Fibroblast of lung (primary cell): Measurements from ENCODE around the gene NR1H4.

ENCODE experiments used
- EZH2 ChIP-seq: IDR thresholded peaks from 2 replicates; pipeline ENCODE4 v1.5.1; 2012; ENCODE audit warnings: low read length, control low read depth, mild to moderate bottlenecking; ENCODE audit errors: missing control alignments
- TF ChIP-seq, protein P1 (sequence below), 2 donors: IDR thresholded peaks in 1 of 2; conservative IDR thresholded peaks in 1 of 2; 1 replicate in 1 of 2; 2 replicates in 1 of 2; pipeline ENCODE4 v1.5.1; 2011 to 2012; ENCODE audit warnings: low read length in 2 of 2, control low read depth in 1 of 2, inconsistent platforms in 1 of 2, low read depth in 1 of 2, mild to moderate bottlenecking in 1 of 2

GRCh38 chr12:100460702-100461101, 13.0 kb upstream of the NR1H4 start:
- TF ChIP-seq EZH2: no peak
- TF ChIP-seq, protein P1, sequence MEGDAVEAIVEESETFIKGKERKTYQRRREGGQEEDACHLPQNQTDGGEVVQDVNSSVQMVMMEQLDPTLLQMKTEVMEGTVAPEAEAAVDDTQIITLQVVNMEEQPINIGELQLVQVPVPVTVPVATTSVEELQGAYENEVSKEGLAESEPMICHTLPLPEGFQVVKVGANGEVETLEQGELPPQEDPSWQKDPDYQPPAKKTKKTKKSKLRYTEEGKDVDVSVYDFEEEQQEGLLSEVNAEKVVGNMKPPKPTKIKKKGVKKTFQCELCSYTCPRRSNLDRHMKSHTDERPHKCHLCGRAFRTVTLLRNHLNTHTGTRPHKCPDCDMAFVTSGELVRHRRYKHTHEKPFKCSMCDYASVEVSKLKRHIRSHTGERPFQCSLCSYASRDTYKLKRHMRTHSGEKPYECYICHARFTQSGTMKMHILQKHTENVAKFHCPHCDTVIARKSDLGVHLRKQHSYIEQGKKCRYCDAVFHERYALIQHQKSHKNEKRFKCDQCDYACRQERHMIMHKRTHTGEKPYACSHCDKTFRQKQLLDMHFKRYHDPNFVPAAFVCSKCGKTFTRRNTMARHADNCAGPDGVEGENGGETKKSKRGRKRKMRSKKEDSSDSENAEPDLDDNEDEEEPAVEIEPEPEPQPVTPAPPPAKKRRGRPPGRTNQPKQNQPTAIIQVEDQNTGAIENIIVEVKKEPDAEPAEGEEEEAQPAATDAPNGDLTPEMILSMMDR (conservative IDR thresholded peaks at IDR 0.05 in 1 of 2, IDR thresholded peaks at IDR 0.05 in 1 of 2; ENCODE audit: low read depth in 1 of 2, low read length in 2 of 2): no peak
